ENCODE results near the gene TEAD2. TPM values are rescaled to one million over a fixed set of nuclear protein-coding genes. Genes with fewer than 3 reads are reported as not detected.
A peak's percentile ranks its signal among the peaks of the same experiment; 100 is the strongest.
"Not testable (repeated sequence)": the region's sequence is repeated elsewhere in the genome, so short reads cannot be mapped to it uniquely, and the experiment has no call there.

The TEAD2 gene
- total and polyA plus RNA-seq, 4 experiments from 2014 or later = not detected

DNA sequence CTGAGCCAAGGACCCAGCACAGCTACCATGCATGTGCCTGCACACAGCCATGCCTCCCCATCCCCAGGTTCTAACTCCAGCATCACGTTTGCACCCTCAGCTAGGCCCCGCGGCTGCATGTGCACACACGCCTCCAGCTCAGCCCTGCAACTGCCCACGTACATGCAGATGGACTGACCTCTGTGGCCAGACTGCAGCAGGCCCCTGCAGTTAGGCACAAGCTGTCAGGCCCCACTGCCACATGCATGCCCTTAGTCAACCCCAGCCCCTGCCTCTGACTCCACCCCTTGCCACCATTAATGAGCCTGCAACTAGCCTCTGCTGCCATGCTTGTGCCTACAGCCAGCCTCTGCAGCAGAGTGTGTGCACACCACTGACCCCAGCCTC is 60.4 kb downstream of the TEAD2 start:
- H3K9me3 ChIP-seq (ENCODE audit: control insufficient read depth in 1 of 2, low read length in 2 of 2) = no peaks in the 10 kb centered on the region
- Mint-ChIP-seq H3K27me3 (peaks cover 0 to 1% of the 10 kb centered on the region in 2 donors), H3K4me1 (peaks cover 0 to 7% (median 3%) of the 10 kb centered on the region in 4 donors), H3K27ac (no peak overlapping the region), H3K9me3 (peaks cover 0 to 10% (median 4%) of the 10 kb centered on the region in 8 donors), H3K4me3 (peak overlapping the region in 1 of 8 donors; percentile 57), H3K36me3 (peaks cover 0 to 7% of the 10 kb centered on the region in 2 donors)
- ChIA-PET POLR2A (ENCODE audit: partially characterized antibody) (interaction anchor here (1.0 kb wide), 1 partner anchor 38 kb away, joined by 3 read pairs; no protein-coding TSS in a partner anchor), CTCF (ENCODE audit: partially characterized antibody) (interaction anchor here (0.9 to 3.2 kb wide), 17 partner anchors 10 to 204 kb away, joined by 3 to 21 read pairs (median 5); no protein-coding TSS in a partner anchor)
- peaks cover 4% of the 10 kb centered on the region for H3K4me1 ChIP-seq (ENCODE audit: insufficient read depth, low read length)
- intact Hi-C loops (cut with micrococcal nuclease) = loop anchor here (1.0 kb wide), 1 partner anchor 76 kb away; no protein-coding TSS in a partner anchor
- H3K4me3 ChIP-seq (ENCODE audit: low read length in 2 of 2) = no peak overlapping the region
- DNase-seq = no peak
- H3K36me3 ChIP-seq (ENCODE audit: insufficient read depth, low read length) = no peaks in the 10 kb centered on the region
- H3K27me3 ChIP-seq (ENCODE audit: insufficient read depth, low read length) = no peaks in the 10 kb centered on the region
- H3K27ac ChIP-seq (ENCODE audit: low read depth, low read length) = no peak overlapping the region

GRCh38 chr19:49301165-49301865 is 60.9 kb downstream of the TEAD2 start:
- H3K36me3 Mint-ChIP-seq = peaks cover 0 to 7% of the 10 kb centered on the region in 2 donors
- H3K36me3 ChIP-seq (ENCODE audit: insufficient read depth, low read length) = no peaks in the 10 kb centered on the region
- peaks cover 4% of the 10 kb centered on the region for H3K4me1 ChIP-seq (ENCODE audit: insufficient read depth, low read length)
- H3K27ac ChIP-seq (ENCODE audit: low read depth, low read length) = no peak overlapping the region
- H3K27me3 Mint-ChIP-seq = peaks cover 0 to 1% of the 10 kb centered on the region in 2 donors
- DNase-seq = peak; percentile 66 to 78 (median 70)
- peaks cover 0 to 7% (median 2%) of the 10 kb centered on the region in 4 donors for H3K4me1 Mint-ChIP-seq
- H3K27me3 ChIP-seq (ENCODE audit: insufficient read depth, low read length) = no peaks in the 10 kb centered on the region
- H3K27ac Mint-ChIP-seq = peak overlapping the region in 1 of 7 donors; percentile 22
- peak overlapping the region in 2 of 8 donors; percentile 53 to 57 for H3K4me3 Mint-ChIP-seq
- intact Hi-C loops (cut with micrococcal nuclease) = loop anchor here (1.0 kb wide), 1 partner anchor 75 kb away; no protein-coding TSS in a partner anchor
- H3K9me3 ChIP-seq (ENCODE audit: control insufficient read depth in 1 of 2, low read length in 2 of 2) = no peaks in the 10 kb centered on the region
- CTCF ChIA-PET (ENCODE audit: partially characterized antibody) = interaction anchor here (0.6 to 3.2 kb wide), 21 partner anchors 9 to 481 kb away, joined by 3 to 21 read pairs (median 5); no protein-coding TSS in a partner anchor
- H3K4me3 ChIP-seq (ENCODE audit: low read length in 2 of 2) = no peak overlapping the region
- POLR2A ChIA-PET (ENCODE audit: partially characterized antibody) = interaction anchor here (1.0 kb wide), 1 partner anchor 37 kb away, joined by 3 read pairs; no protein-coding TSS in a partner anchor
- H3K9me3 Mint-ChIP-seq = peaks cover 0 to 10% (median 4%) of the 10 kb centered on the region in 8 donors

GRCh38 chr19:49298653-49299052 is 63.6 kb downstream of the TEAD2 start:
- H3K27ac Mint-ChIP-seq; CTCF ChIA-PET (ENCODE audit: partially characterized antibody); H3K4me3 Mint-ChIP-seq; H3K4me1 ChIP-seq (ENCODE audit: insufficient read depth, low read length); H3K36me3 Mint-ChIP-seq; H3K27ac ChIP-seq (ENCODE audit: low read depth, low read length); H3K4me3 ChIP-seq (ENCODE audit: low read length in 2 of 2); H3K36me3 ChIP-seq (ENCODE audit: insufficient read depth, low read length); intact Hi-C loops (cut with micrococcal nuclease); H3K4me1 Mint-ChIP-seq; H3K9me3 ChIP-seq (ENCODE audit: control insufficient read depth in 1 of 2, low read length in 2 of 2); DNase-seq; POLR2A ChIA-PET (ENCODE audit: partially characterized antibody); H3K27me3 ChIP-seq (ENCODE audit: insufficient read depth, low read length); H3K27me3 Mint-ChIP-seq; H3K9me3 Mint-ChIP-seq: not testable (repeated sequence)

DNA sequence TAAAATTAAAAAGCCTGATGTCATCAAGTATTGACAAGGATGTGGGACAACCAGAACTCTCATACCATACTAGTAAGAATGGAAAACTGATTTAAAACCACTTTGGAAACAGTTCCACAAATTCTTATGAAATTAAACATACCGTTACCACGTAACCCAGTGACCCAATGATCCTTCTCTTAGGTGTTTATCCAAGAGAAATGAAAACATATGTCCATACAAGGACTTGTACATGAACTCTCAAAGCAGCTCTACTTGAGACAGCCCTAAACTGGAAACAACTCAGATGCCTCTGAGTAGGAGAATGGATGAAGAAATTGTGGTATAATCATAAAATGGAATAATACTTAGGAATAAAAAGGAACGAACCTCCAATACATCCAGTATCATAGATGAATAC is 64.8 kb downstream of the TEAD2 start:
- H3K27ac Mint-ChIP-seq = no peak overlapping the region
- intact Hi-C loops (cut with micrococcal nuclease) = no loop called here
- peaks cover 0 to 1% of the 10 kb centered on the region in 2 donors for H3K27me3 Mint-ChIP-seq
- POLR2A ChIA-PET (ENCODE audit: partially characterized antibody) = no interaction called here
- H3K4me1 Mint-ChIP-seq = peaks cover 0 to 7% (median 2%) of the 10 kb centered on the region in 4 donors
- H3K9me3 Mint-ChIP-seq = peaks cover 0 to 2% (median 0%) of the 10 kb centered on the region in 8 donors
- CTCF ChIA-PET (ENCODE audit: partially characterized antibody) = no interaction called here
- DNase-seq = no peak
- peaks cover 4% of the 10 kb centered on the region for H3K4me1 ChIP-seq (ENCODE audit: insufficient read depth, low read length)
- no peak overlapping the region for H3K27ac ChIP-seq (ENCODE audit: low read depth, low read length)
- no peaks in the 10 kb centered on the region for H3K36me3 Mint-ChIP-seq
- no peaks in the 10 kb centered on the region for H3K27me3 ChIP-seq (ENCODE audit: insufficient read depth, low read length)
- H3K4me3 Mint-ChIP-seq = no peak overlapping the region
- H3K36me3 ChIP-seq (ENCODE audit: insufficient read depth, low read length) = no peaks in the 10 kb centered on the region
- H3K4me3 ChIP-seq (ENCODE audit: low read length in 2 of 2) = no peak overlapping the region
- no peaks in the 10 kb centered on the region for H3K9me3 ChIP-seq (ENCODE audit: control insufficient read depth in 1 of 2, low read length in 2 of 2)

DNA sequence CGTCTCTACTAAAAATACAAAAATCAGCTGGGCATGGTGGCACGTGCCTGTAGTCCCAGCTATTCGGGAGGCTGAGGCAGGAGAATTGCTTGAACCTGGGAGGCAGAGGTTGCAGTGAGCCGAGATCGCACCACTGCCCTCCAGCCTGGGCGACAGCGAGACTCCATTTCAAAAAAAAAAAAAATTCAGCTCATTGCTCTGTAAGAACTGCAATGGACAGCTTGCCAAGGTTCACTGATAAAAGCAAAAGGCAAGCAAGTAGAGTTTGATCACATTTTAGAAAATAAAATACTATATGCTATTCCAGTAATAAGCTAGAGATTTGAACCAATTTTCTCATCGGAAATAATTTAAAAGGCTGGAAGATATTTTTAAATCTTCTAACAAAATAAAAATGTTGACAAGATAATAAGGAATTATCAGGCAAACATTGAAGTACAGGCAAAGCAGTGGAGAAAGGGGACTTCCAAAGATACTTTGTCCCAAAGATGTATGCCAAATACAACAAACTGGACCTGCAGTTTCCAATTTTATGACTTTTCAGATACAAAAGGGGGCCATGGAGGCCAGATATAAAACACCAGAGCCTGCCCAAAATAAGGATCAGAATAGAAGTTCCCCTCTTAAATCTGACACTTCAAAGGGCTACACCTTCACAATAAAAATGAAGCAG is 66.9 kb downstream of the TEAD2 start:
- Histone ChIP-seq H3K4me3 (ENCODE audit: low read length in 2 of 2) (no peak overlapping the region), H3K4me1 (ENCODE audit: insufficient read depth, low read length) (no peaks in the 10 kb centered on the region), H3K9me3 (ENCODE audit: control insufficient read depth in 1 of 2, low read length in 2 of 2) (no peaks in the 10 kb centered on the region), H3K27me3 (ENCODE audit: insufficient read depth, low read length) (no peaks in the 10 kb centered on the region), H3K36me3 (ENCODE audit: insufficient read depth, low read length) (no peaks in the 10 kb centered on the region), H3K27ac (ENCODE audit: low read depth, low read length) (no peak overlapping the region)
- DNase-seq = no peak
- POLR2A ChIA-PET (ENCODE audit: partially characterized antibody) = no interaction called here
- Mint-ChIP-seq H3K4me3 (no peak overlapping the region), H3K4me1 (peaks cover 0 to under 1% (median under 1%) of the 10 kb centered on the region in 4 donors), H3K27me3 (peaks cover 0 to under 1% of the 10 kb centered on the region in 2 donors), H3K27ac (no peak overlapping the region), H3K36me3 (no peaks in the 10 kb centered on the region), H3K9me3 (no peaks in the 10 kb centered on the region)
- intact Hi-C loops (cut with micrococcal nuclease) = no loop called here
- CTCF ChIA-PET (ENCODE audit: partially characterized antibody) = interaction anchor here (1.2 kb wide), 1 partner anchor 32 kb away, joined by 3 read pairs; no protein-coding TSS in a partner anchor

DNA sequence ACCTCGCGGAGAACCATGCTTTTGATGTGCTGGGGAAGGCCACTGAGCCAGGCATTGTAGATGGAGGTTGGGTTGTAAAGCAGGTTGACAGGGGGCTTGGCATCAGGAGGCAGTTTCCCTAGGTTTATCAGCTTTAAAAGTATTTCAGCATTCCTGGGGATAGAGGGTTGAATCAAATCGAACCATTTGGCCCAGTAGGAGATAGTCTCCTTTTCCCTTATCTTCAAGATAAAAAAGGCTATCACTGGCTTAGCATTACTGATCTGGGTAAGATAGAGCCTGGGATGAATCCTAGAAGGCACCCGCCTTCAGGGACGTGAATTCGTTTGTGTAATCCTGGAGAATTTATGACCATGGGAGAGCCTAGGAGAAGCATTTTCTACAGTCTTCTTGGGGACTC is 67.8 kb downstream of the TEAD2 start:
- Mint-ChIP-seq H3K9me3 (no peaks in the 10 kb centered on the region), H3K4me1 (no peaks in the 10 kb centered on the region), H3K36me3 (no peaks in the 10 kb centered on the region), H3K27me3 (no peaks in the 10 kb centered on the region), H3K4me3 (no peak overlapping the region), H3K27ac (no peak overlapping the region)
- intact Hi-C loops (cut with micrococcal nuclease) = no loop called here
- no peak overlapping the region for H3K4me3 ChIP-seq (ENCODE audit: low read length in 2 of 2)
- H3K36me3 ChIP-seq (ENCODE audit: insufficient read depth, low read length) = no peaks in the 10 kb centered on the region
- ChIA-PET CTCF (ENCODE audit: partially characterized antibody) (no interaction called here), POLR2A (ENCODE audit: partially characterized antibody) (no interaction called here)
- H3K9me3 ChIP-seq (ENCODE audit: control insufficient read depth in 1 of 2, low read length in 2 of 2) = no peaks in the 10 kb centered on the region
- H3K27me3 ChIP-seq (ENCODE audit: insufficient read depth, low read length) = no peaks in the 10 kb centered on the region
- DNase-seq = no peak
- no peak overlapping the region for H3K27ac ChIP-seq (ENCODE audit: low read depth, low read length)
- H3K4me1 ChIP-seq (ENCODE audit: insufficient read depth, low read length) = no peaks in the 10 kb centered on the region

All from CD4-positive, alpha-beta memory T cell (primary cell).